Measurements from ENCODE around the gene GATA5. TPM values are rescaled to one million over a fixed set of nuclear protein-coding genes. Genes with fewer than 3 reads are reported as not detected.

Gene GATA5
- total RNA-seq, 1 experiment from 2014 or later: 0.96 TPM

- TF ChIP-seq EZH2 (IDR thresholded peaks at IDR 0.05; ENCODE audit: low read depth) (no peak), CTCF (conservative IDR thresholded peaks at IDR 0.05) (no peak)
- H4K20me1 ChIP-seq (ENCODE audit: insufficient read depth): no peaks in the 10 kb centered on the region
- BruUV-seq (replicated peaks): no TSS peak
- POLR2A ChIA-PET (ENCODE audit: unreplicated experiment): no interaction called here
- no peak overlapping the region for H3K4me2 ChIP-seq
- H3K27me3 ChIP-seq (ENCODE audit: insufficient read depth, low read depth): peaks cover 27% of the 10 kb centered on the region
- H3F3A ChIP-seq (ENCODE audit: insufficient read depth, low read depth): no peaks in the 10 kb centered on the region
- H3K9me2 ChIP-seq (ENCODE audit: insufficient read depth): no peaks in the 10 kb centered on the region
- no peak overlapping the region for H3K27ac ChIP-seq
- CTCF ChIA-PET: no interaction called here
- no peaks in the 10 kb centered on the region for H3K36me3 ChIP-seq (ENCODE audit: low read depth)
- H3K9me3 ChIP-seq (ENCODE audit: insufficient read depth, low read depth): no peaks in the 10 kb centered on the region
- intact Hi-C loops (cut with micrococcal nuclease; ENCODE audit: unreplicated experiment): no loop called here
- no peak overlapping the region for H2AFZ ChIP-seq
- no peaks in the 10 kb centered on the region for H3K79me2 ChIP-seq (ENCODE audit: low read depth)
- H3K4me1 ChIP-seq (replicated peaks; ENCODE audit: insufficient read depth): no peaks in the 10 kb centered on the region
- H3K4me3 ChIP-seq: no peak overlapping the region
- DNase-seq: no peak
These were observed 10.8 kb downstream of the GATA5 start for GRCh38 chr20:62464990-62465389.

- POLR2A ChIA-PET (ENCODE audit: unreplicated experiment): no interaction called here
- H3K27ac ChIP-seq: no peak overlapping the region
- H3K9me3 ChIP-seq (ENCODE audit: insufficient read depth, low read depth): no peaks in the 10 kb centered on the region
- DNase-seq: no peak
- intact Hi-C loops (cut with micrococcal nuclease; ENCODE audit: unreplicated experiment): no loop called here
- H3K4me3 ChIP-seq: no peak overlapping the region
- BruUV-seq (replicated peaks): no TSS peak
- CTCF ChIA-PET: no interaction called here
- no peak overlapping the region for H2AFZ ChIP-seq
- H3K4me1 ChIP-seq (replicated peaks; ENCODE audit: insufficient read depth): no peaks in the 10 kb centered on the region
- H3F3A ChIP-seq (ENCODE audit: insufficient read depth, low read depth): no peaks in the 10 kb centered on the region
- TF ChIP-seq CTCF (conservative IDR thresholded peaks at IDR 0.05): no peak
- TF ChIP-seq EZH2 (IDR thresholded peaks at IDR 0.05; ENCODE audit: low read depth): no peak
- H4K20me1 ChIP-seq (ENCODE audit: insufficient read depth): no peaks in the 10 kb centered on the region
- no peaks in the 10 kb centered on the region for H3K9me2 ChIP-seq (ENCODE audit: insufficient read depth)
- H3K4me2 ChIP-seq: no peak overlapping the region
- H3K27me3 ChIP-seq (ENCODE audit: insufficient read depth, low read depth): peaks cover 21% of the 10 kb centered on the region
- no peaks in the 10 kb centered on the region for H3K36me3 ChIP-seq (ENCODE audit: low read depth)
- no peaks in the 10 kb centered on the region for H3K79me2 ChIP-seq (ENCODE audit: low read depth)
These were observed 11.4 kb downstream of the GATA5 start for GRCh38 chr20:62464425-62464770.

- intact Hi-C loops (cut with micrococcal nuclease; ENCODE audit: unreplicated experiment): no loop called here
- BruUV-seq (replicated peaks): no TSS peak
These were observed 12.0 kb downstream of the GATA5 start for GRCh38 chr20:62463651-62464424.

More at GRCh38 chr20:62463651-62464424, 12.0 kb downstream of the GATA5 start:
- peaks cover 17% of the 10 kb centered on the region for H3K27me3 ChIP-seq (ENCODE audit: insufficient read depth, low read depth)
- H3K9me2 ChIP-seq (ENCODE audit: insufficient read depth): no peaks in the 10 kb centered on the region
- no peaks in the 10 kb centered on the region for H3K36me3 ChIP-seq (ENCODE audit: low read depth)
- ChIA-PET POLR2A (ENCODE audit: unreplicated experiment) (no interaction called here), CTCF (no interaction called here)
- no peak overlapping the region for H3K4me2 ChIP-seq
- H2AFZ ChIP-seq: no peak overlapping the region
- no peak for TF ChIP-seq EZH2 (IDR thresholded peaks at IDR 0.05; ENCODE audit: low read depth)
- no peak for TF ChIP-seq CTCF (conservative IDR thresholded peaks at IDR 0.05)
- no peaks in the 10 kb centered on the region for H3K79me2 ChIP-seq (ENCODE audit: low read depth)
- H3F3A ChIP-seq (ENCODE audit: insufficient read depth, low read depth): no peaks in the 10 kb centered on the region
- H3K4me3 ChIP-seq: no peak overlapping the region
- H4K20me1 ChIP-seq (ENCODE audit: insufficient read depth): no peaks in the 10 kb centered on the region
- H3K4me1 ChIP-seq (replicated peaks; ENCODE audit: insufficient read depth): no peaks in the 10 kb centered on the region
- no peak for DNase-seq
- H3K9me3 ChIP-seq (ENCODE audit: insufficient read depth, low read depth): no peaks in the 10 kb centered on the region
- H3K27ac ChIP-seq: no peak overlapping the region

Measured in PC-9 (cell line).